Body of pancreas (tissue), 4 donors: ENCODE results near the gene HRH3. TPM values are rescaled to one million over a fixed set of nuclear protein-coding genes. Genes with fewer than 3 reads are reported as not detected.

Source experiments
- ATAC-seq: fragments of 150-250 bp; one replicate; pipeline ENCODE4 v1.9.1; 2016
- DNase-seq, 4 donors: peaks; one replicate each; pipeline ENCODE4 v3.0.0-alpha.2; 2019
- H3K27ac ChIP-seq, 4 donors: fragments of 200-600 bp; sonication (generic); 1 replicate in 3 of 4; 2 replicates in 1 of 4; pipeline versions ENCODE4 v1.5.1 to v1.6.1; 2016 to 2019; ENCODE audit warnings: mild to moderate bottlenecking in 1 of 4, mixed read lengths in 1 of 4, moderate library complexity in 1 of 4
- H3K27me3 ChIP-seq, 2 donors: fragments of 200-600 bp; sonication (generic); one replicate each; pipeline ENCODE4 v1.6.0; 2016; ENCODE audit warnings: mild to moderate bottlenecking in 1 of 2
- H3K36me3 ChIP-seq, 2 donors: fragments of 200-600 bp; sonication (generic); replicated peaks in 1 of 2; 2 replicates each; pipeline ENCODE4 v1.5.1; 2016; ENCODE audit warnings: low read depth in 2 of 2; ENCODE audit not compliant: insufficient read depth in 1 of 2
- H3K4me1 ChIP-seq: fragments of 200-600 bp; sonication (generic); one replicate; pipeline ENCODE4 v1.6.0; 2016
- H3K4me3 ChIP-seq, 2 donors: fragments of 200-600 bp; sonication (generic); 1 replicate in 1 of 2; 2 replicates in 1 of 2; pipeline ENCODE4 v1.5.1; 2016 to 2019
- H3K9me3 ChIP-seq, 3 donors: fragments of 200-600 bp; sonication (generic); 1 replicate in 2 of 3; 2 replicates in 1 of 3; pipeline ENCODE4 v1.5.1; 2016
- POLR2A ChIP-seq, 3 donors: fragments of 450-650 bp; IDR thresholded peaks; one replicate each; pipeline ENCODE4 v1.6.1; 2016; ENCODE audit warnings: antibody characterized with exemption in 3 of 3, mild to moderate bottlenecking in 2 of 3
- WGBS, 2 donors: methylation state at CpG; one replicate each; pipeline ENCODE4 v1.1.5; 2017; 5-methylcytosine and 5-hydroxymethylcytosine counted together
- intact Hi-C: fragments of 100-400 bp; cut with DNase I; formaldehyde crosslinking; loops from one replicate; pipeline ENCODE4 v1.15.1; 2023
- total RNA-seq, 2 donors: library from RNA; depleted of rRNA; stranded (reverse); fragments of >200 nt; gene quantifications; one replicate each; pipeline ENCODE4 v1.1.0, GENCODE V29; 2016
- TF ChIP-seq, protein P1 (sequence below), 7 experiments: fragments of 450-650 bp in 4 of 7; fragments of 200-600 bp in 3 of 7; sonication (generic) in 3 of 7; IDR thresholded peaks; one replicate each; pipeline ENCODE4 v1.5.1; 2016 to 2019; ENCODE audit warnings: antibody characterized with exemption in 7 of 7

The HRH3 gene
- total RNA-seq, 2 donors from 2014 or later: 0.33 TPM; not detected in 1

DNA sequence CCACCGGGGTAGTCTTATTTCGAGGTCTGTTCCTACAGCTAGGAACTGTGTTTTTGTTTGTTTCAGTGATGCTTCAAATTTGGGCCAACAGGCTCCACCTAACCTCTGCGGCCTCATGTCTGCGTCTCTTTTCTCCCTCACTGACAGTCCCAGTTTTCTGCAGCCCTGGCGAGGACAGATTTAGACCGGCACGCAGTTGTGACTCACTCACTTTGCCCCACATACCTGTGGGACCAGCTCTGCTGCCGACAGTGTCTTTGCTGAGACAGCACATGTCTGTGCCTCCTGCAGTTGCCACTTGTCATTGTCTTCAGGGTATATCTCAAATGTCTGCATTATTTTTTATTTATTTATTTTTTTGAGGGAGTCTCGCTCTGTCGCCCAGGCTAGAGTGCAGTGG lies 47.5 kb upstream of the HRH3 start:
- DNase-seq: no peak
- Histone ChIP-seq H3K4me3 (no peak overlapping the region), H3K27me3 (no peaks in the 10 kb centered on the region), H3K4me1 (no peaks in the 10 kb centered on the region), H3K9me3 (no peaks in the 10 kb centered on the region), H3K36me3 (peaks cover 10 to 19% of the 10 kb centered on the region in 2 donors), H3K27ac (no peak overlapping the region)
- TF ChIP-seq, protein P1, sequence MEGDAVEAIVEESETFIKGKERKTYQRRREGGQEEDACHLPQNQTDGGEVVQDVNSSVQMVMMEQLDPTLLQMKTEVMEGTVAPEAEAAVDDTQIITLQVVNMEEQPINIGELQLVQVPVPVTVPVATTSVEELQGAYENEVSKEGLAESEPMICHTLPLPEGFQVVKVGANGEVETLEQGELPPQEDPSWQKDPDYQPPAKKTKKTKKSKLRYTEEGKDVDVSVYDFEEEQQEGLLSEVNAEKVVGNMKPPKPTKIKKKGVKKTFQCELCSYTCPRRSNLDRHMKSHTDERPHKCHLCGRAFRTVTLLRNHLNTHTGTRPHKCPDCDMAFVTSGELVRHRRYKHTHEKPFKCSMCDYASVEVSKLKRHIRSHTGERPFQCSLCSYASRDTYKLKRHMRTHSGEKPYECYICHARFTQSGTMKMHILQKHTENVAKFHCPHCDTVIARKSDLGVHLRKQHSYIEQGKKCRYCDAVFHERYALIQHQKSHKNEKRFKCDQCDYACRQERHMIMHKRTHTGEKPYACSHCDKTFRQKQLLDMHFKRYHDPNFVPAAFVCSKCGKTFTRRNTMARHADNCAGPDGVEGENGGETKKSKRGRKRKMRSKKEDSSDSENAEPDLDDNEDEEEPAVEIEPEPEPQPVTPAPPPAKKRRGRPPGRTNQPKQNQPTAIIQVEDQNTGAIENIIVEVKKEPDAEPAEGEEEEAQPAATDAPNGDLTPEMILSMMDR (IDR thresholded peaks at IDR 0.05): no peak
- TF ChIP-seq POLR2A (IDR thresholded peaks at IDR 0.05): no peak
- intact Hi-C loops: no loop called here
- no peak for ATAC-seq
- 89 to 93% methylated on average over 10 of the region's 10 CpGs for WGBS, 2 donors

DNA sequence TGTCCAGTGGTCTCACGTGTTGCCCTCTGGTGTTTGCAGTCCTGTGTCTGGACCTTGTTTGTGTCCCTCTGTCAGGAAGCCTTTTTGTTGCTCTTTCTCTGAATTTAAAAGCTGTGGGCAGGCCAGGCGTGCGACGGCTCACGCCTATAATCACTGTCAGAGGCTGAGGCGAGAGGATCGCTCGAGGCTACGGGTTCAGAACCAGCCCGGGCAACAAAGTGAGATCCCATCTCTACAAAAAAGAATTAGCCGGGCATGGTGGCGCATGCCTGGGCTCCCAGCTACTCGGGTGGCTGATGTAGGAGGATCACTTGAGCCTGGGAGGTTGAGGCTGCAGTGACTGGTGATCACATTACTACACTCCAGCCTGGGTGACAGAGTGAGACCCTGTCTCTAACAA lies 46.8 kb upstream of the HRH3 start:
- H3K36me3 ChIP-seq: peaks cover 9 to 15% of the 10 kb centered on the region in 2 donors
- TF ChIP-seq, protein P1 (IDR thresholded peaks at IDR 0.05): no peak
- TF ChIP-seq POLR2A (IDR thresholded peaks at IDR 0.05): no peak
- intact Hi-C loops: no loop called here
- 94 to 97% methylated on average over 12 to 13 of the region's 13 CpGs for WGBS, 2 donors
- no peaks in the 10 kb centered on the region for H3K4me1 ChIP-seq
- H3K27me3 ChIP-seq: no peaks in the 10 kb centered on the region
- no peak for DNase-seq
- no peak for ATAC-seq
- H3K27ac ChIP-seq: no peak overlapping the region
- H3K4me3 ChIP-seq: no peak overlapping the region
- no peaks in the 10 kb centered on the region for H3K9me3 ChIP-seq

DNA sequence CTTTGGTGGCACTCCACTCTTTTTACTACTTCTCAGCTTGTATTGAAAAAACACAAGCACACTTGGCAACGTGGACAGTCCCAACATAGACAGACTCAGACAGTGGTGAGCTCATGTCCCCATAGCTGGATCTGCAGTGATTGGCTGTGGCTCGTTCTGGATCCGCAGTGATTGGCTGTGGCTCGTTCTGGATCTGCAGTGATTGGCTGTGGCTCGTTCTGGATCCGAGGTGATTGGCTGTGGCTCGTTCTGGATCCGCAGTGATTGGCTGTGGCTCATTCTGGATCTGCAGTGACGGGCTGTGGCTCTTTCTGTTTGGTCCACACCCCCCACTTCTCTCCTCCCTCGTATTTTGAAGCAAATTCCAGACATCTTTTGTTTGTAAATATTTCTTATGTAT lies 46.3 kb upstream of the HRH3 start:
- Histone ChIP-seq H3K4me1 (no peaks in the 10 kb centered on the region), H3K9me3 (no peaks in the 10 kb centered on the region), H3K36me3 (peaks cover 6 to 16% of the 10 kb centered on the region in 2 donors), H3K27me3 (no peaks in the 10 kb centered on the region), H3K4me3 (no peak overlapping the region), H3K27ac (no peak overlapping the region)
- ATAC-seq (no peak), DNase-seq (no peak)
- WGBS, 2 donors: 91 to 97% methylated on average over 10 of the region's 10 CpGs
- intact Hi-C loops: no loop called here
- TF ChIP-seq POLR2A (IDR thresholded peaks at IDR 0.05): no peak
- TF ChIP-seq, protein P1 (IDR thresholded peaks at IDR 0.05): no peak

DNA sequence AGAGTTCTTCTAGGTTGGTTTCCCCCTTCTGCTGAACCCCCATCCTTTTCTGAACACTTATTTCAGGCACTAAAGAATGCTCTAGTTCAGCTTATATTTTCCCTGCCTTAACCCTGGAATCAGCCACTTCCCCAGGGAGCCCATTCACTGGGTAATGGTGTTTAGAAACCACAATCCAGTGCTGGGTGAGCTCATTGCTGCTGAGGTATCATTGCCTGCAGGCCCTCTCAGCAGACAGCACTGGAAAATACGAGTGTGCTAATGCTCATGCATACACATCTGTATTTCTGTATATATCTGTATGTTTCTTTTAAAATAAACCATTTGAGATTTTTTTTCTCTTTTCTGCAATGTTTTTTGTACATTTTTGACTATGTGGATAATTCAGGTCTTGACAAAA lies 45.3 kb upstream of the HRH3 start:
- whole genome bisulfite sequencing, 2 donors: 94 to 100% methylated on average over 1 of the region's 1 CpG
- peaks cover 6 to 14% of the 10 kb centered on the region in 2 donors for H3K36me3 ChIP-seq

DNA sequence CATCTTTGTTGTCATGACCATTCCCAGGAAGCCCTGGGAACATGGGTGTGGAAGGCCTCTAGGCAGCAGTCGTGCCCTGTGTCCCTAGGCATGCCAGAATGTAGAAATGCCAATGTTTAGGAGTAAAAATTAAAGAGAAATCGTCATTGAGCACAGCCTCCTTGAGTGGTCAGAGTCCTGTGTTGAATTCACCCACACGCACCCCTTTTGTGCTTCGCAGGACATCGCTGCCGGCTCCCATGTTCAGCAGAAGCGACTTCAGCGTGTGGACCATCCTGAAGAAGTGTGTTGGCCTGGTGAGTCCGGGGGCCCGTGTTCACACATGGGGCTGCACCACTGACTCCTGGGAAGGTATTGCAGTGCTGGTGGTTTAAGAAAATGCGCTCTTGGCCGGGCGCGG lies 43.3 kb upstream of the HRH3 start:
- intact Hi-C loops: no loop called here
- DNase-seq: no peak
- Histone ChIP-seq H3K4me3 (no peak overlapping the region), H3K36me3 (peaks cover 6 to 21% of the 10 kb centered on the region in 2 donors), H3K27me3 (no peaks in the 10 kb centered on the region), H3K4me1 (no peaks in the 10 kb centered on the region), H3K27ac (no peak overlapping the region), H3K9me3 (no peaks in the 10 kb centered on the region)
- no peak for ATAC-seq
- no peak for TF ChIP-seq POLR2A (IDR thresholded peaks at IDR 0.05)
- TF ChIP-seq, protein P1 (IDR thresholded peaks at IDR 0.05): no peak
- WGBS, 2 donors: 89 to 92% methylated on average over 14 of the region's 14 CpGs

More for the DNA sequence above, 45.3 kb upstream of the HRH3 start:
- intact Hi-C loops: no loop called here
- Histone ChIP-seq H3K27me3 (no peaks in the 10 kb centered on the region), H3K27ac (no peak overlapping the region), H3K9me3 (no peaks in the 10 kb centered on the region), H3K4me3 (no peak overlapping the region), H3K4me1 (no peaks in the 10 kb centered on the region)
- ATAC-seq (no peak), DNase-seq (no peak)
- TF ChIP-seq, protein P1 (IDR thresholded peaks at IDR 0.05): no peak
- TF ChIP-seq POLR2A (IDR thresholded peaks at IDR 0.05): no peak
